NCI-H146 (cell line): ENCODE data around the gene MCM10.
"Not testable (repeated sequence)": the region's sequence is repeated elsewhere in the genome, so short reads cannot be mapped to it uniquely, and the experiment has no call there.

Experiments
- DNase-seq: peaks from one replicate; lab custom pipeline; 2025; lab: John Stamatoyannopoulos, UW

MCM10 gene

DNA sequence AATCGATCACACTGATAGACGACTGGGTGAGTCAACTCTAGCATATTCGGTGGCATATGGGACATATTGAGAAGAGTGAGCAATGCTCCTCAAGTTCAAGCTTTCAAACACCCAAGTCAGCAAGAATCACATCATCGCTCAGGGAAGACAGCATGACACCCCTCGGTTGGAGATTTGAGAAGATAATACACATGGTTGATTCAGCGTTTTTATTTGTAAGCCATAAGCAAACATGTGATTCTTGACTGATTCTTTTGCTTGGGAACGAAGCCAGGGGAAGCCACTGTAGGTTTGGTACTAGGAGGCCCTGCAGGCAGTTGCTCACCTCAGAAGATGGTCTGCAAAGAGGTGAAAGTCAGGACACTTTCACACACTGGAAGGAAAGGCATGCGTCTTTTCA is 60.2 kb downstream of the MCM10 start:
- no peak for DNase-seq

DNA sequence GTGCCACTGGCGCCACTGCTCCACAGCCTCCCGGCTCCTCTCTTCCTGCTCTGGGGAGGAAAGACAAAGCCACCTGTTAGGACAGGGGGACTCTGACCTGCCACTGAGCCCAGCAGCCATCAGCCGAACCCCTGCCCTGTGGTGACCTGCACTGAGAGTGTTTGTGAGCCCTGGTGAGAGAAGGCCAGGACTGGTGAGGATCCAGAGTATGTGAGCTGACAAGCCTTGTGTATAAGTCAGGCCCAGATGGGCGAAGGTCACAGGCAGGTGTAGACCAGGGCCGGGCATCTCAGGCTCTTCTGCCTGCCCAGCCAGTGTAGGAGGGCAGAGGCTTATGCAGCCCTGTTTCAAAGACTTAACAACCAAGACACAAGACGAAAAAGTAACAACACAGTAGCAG is 60.8 kb downstream of the MCM10 start:
- DNase-seq, result no peak

DNA sequence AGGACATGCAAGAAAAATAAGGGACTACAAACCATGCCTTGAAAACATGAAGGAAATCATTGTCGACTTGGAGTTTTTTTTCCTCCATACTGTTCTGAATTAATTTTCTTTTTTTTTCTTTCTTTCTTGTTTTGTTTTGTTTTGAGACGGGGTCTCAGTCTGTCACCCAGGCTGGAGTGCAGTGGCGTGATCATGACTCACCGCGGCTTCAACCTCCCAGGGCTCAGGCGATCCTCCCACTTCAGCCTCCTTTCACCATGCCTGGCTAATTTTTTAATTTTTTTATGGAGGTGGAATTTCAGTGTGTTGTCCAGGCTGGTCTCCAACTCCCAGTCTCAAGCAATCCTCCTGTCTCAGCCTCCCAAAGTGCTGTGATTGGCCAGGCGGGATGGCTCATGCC is 61.2 kb downstream of the MCM10 start:
- DNase-seq, result no peak

DNA sequence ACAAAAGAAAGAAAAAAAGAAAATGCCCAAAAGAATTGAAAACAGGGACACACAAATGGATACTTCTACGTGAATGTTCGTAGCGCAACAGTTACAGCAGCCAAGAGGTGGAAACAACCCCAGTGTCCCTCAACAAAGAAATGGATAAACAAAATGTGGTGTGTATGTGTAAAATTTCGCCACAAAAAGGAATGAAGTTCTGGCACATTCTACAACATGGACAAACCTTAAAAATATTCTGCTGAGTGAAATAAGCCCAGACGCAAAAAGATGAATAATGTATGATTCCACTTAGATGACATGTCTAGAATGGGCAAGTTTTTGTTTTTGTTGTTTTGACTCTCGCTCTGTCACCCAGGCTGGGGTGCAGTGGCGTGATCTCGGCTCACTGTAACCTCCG is 61.9 kb downstream of the MCM10 start:
- DNase-seq, result no peak

DNA sequence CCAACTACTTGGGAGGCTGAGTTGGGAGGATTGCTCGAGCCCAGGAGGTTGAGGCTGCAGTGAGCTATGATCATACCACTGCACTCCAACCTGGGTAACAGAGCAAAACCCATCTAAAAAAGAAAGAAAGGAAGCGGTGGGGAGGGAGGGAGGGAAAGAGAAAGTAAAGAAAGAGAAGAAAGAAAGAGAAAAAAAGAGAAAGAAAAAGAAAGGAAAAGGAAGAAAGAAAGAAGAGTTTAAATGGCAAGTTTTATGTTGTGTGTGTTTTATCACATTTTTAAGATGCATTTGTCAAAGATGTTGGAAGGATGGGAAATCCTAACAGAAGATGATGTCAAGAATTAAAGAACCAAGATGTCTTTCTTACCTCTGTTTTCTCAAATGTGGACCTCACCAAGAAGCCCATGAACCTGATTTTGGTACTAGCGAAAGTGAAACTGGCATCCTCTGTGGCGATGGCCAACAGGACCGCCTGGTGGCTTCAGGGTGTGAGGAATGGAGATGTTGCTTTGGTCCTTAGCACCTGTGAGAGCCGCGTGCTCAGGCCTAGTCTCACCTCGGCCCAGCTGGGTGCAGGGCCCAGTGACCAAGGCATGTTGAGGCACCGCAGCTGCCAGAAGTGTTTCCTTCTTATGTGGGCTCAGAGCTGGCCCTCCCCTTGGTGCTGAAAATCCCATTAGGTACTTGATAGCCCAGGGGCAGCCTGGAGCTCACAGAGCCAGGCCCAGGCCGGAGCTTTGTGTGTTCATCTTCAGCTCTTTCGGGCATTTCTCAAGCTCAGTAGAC is 63.0 kb downstream of the MCM10 start:
- no peak for DNase-seq

DNA sequence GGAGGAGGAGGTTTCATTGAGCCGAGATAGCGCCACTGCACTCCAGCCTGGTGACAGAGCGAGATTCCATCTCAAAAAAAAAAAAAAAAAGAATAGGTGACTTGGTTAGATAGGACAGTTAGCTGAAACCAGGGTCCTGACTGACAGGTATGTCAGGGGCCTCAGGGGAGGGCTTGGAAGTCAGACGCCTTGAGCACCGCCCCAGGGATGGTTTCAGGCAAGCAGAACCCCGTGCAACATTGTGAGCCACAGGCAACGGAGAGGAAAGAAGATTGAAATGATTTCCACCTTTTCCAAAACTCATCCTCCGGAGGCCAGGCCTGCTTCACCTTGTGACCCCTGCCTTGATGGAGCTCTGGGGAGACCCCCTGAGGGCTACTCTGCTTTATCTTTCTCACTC is 64.2 kb downstream of the MCM10 start:
- DNase-seq, result no peak

DNA sequence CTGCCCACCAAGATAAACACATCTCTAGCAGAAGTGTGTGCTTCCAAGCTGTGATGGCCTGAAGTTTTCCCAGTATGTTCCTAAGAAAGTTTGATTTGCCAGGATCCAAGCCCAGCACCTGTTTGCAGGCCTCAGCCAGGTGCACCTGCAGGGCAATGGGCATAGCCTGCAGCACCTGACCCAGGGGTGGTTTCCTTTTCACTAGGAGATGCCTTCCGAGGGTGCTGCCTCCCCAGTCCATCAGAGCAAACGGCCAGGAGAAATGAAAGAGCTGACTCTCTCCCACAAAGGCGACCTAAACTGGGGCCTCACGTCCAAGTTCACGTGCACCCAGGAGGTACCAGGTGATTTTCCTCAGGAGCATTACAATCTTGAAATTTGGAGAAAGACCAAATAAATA is 65.7 kb downstream of the MCM10 start:
- DNase-seq, result no peak

DNA sequence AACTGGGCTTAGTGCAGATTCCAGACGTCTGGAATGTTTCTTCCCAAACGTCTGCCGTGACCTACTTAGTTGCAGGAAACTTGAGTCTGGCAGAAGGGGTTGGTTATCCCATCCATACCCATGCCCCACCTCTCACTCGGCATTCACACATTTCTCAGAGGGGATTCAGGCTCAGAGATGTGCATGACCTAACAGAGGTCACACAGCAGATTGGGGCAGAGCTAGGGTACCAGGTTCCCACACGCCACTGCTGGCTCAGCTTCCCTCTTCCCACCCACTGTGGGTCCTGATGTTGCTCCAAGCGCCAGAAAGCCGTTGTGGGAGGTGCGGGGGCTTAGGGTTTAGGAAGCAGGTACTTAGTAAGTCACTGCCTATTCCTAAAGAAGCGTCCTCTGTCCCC is 69.8 kb downstream of the MCM10 start:
- no peak for DNase-seq

DNA sequence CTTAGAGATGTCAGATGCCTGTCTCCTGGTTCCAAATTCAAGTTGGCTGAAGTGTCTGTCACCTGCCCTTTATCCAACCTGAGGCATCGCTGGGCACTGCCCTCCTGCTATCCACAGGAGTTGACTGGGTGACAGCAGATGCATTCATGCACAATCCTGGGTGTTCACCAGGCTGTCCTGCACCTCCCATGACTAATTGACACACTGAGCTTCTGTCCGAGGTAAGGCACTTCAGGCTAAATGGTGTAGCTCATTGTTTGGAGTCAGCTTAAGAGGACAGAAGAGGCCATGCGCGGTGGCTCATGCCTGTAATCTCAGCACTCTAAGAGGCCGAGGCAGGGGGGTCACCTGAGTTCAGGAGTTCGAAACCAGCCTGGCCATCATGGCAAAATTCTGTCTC is 70.5 kb downstream of the MCM10 start:
- DNase-seq, result no peak

DNA sequence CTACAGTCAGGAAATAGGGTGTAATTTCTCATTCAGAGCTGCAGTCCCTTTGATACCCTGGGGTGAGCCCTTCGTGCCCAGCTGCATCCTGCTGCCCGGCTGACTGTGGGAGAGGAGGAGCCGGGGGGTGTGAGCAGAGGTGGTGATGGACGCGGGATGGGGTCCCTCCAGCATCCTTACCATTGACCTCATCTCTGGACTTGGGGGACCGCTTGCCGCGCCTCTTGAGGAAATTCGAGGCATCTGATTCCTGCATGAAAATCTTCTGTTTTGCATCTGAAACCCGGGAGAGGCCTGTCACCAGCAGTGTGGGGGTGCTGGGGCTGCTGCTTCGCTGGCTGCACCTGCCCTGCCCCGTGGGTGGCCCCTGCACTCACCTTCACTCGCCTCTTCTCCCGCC is 72.0 kb downstream of the MCM10 start:
- peak; percentile 39 for DNase-seq

DNA sequence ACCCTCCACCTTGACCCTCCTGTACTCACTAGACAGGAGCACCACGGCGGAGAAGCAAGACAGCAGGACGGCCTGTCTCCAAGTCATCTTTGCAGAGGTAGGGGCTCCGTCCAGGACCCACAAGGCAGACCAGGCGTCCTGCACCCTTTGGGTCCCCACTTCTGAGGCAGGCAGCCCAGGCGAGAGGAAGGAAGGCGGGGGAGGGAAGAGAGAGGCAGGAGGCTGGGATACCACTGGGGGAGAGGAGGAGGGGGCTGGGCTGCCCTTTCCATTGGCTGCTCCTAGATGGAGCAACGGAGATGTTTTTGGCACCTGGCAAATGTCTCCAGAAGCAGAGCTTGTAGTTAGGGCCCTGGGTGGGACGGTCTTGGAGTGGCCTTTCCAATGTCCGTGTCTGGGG is 72.8 kb downstream of the MCM10 start, which contains the start of gene UCMA:
Gene UCMA, minus strand, starts transcription at position 203 of the 400 bp plus-strand sequence. Its CDS starts 116 bp downstream, at position 87.
- DNase-seq, result no peak

DNA sequence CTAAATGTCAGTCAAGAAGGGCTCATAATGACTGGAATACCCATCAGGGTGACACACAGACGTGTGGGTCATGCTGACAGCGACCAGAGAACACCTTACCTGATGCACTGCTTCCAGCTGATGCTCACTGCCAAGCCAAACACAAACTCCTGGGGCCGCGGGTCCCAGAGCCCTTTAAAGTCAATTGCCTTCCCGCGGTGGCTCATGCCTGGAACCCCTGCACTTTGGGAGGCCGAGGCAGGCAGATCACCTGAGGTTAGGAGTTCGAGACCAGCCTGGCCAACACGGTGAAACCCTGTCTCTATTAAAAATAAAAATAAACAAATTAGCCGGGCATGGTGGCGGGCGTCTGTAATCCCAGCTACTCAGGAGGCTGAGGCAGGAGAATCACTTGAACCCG is 73.4 kb downstream of the MCM10 start:
- DNase-seq, result not testable (repeated sequence)

DNA sequence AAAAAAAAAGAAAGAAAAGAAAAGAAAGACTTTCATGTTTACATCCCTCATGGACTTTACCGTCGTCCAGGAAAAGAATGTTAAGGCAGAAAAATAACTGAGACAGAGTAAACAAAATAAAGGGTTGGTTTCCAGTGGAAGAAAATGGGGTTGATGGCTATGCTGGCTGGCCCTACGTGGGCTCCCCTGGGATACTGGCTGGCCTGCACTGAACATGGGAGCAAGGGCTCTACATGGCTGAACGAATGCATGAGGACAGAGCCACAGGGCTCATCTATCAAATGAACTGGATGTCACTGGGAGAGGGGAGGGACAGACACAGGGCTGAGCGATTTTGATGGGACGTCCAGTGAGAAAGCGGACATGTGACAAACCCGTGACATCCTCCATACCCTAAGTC is 75.3 kb downstream of the MCM10 start:
- no peak for DNase-seq

DNA sequence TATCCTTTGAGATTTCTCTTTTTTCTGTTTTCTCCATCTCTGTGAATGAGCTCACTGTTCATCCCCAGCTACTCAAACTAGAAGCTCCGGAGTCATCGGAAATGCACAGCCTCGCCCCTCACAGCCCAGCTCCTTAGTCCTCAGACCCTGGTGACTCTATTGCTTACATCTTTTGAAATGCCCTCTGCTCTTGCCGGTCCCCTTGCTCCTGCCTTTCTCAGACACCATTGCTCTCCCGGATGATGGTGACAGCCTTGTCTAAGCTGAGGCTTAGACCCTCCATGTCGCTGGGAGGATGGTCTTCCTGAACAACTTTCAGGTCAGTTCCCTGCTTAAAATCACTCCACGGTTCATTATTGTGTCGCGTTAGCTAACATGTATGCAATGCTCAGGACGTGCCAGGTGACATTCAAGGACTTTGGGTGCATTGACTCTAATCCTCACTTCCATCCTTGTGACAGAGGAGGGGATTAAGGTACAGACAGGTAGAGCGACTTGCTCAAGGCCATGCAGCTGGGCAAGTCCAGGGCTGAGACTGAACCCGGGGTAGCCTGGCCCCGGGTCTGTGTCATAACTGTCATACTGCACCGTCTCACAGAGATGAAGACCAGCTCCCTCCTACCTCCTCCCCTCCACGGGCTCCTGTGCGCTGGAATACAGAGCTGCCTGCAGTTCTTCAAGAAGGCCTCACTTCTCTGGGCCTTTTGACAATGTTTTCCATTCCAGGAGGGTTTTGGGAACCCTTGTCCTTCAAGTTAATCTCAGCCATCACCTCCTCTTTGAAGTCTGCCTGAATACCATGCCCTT is 77.1 kb downstream of the MCM10 start:
- DNase-seq, result no peak

DNA sequence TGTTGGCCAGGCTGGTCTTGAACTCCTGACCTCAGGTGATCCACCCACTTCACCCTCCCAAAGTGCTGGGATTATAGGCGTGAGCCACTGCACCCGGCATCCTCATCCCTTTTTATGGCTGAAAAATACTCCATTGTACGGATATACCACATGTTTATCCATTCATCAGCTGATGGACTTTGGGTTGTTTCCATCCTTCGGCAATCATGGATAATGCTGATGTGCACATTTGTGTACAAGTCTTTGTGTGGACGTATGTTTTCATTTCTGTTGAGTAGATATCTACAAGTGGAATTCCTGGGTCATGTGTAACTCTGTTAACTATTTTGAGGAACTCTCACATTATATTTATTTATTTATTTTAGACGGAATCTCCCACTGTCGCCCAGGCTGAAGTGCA is 78.6 kb downstream of the MCM10 start:
- no peak for DNase-seq

DNA sequence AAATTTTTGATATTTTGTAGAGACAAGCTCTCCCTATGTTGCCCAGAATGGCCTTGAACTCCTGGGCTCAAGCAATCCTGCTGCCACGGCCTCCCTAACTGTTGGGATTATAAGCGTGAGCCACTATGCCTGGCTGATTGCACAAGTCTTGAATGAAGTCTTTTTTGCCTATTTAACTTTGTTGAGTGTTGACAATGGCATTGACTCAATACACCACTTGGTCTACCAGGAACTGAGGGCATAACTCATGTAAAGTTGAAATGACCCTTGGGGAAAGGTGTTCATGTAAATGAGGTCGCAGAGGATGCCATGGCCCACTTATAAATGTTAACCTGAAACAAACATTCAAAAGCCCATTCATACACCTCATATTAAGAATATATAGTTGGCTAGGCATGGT is 80.3 kb downstream of the MCM10 start:
- DNase-seq, result no peak

DNA sequence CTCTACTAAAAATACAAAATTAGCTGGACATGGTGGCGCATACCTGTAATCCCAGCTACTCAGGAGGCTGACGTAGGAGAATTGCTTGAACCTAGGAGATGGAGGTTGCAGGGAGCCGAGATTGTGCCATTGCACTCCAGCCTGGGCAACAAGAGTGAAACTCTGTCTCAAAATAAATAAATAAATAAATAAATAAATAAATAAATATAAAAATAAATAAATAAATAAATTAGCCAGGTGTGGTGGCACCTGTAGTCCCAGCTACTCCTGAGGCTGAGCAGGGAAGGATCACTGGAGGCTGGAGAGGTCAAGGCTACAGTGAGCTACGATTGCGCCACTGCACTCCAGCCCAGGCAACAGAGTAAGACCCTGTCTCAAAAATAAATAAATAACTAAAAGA is 80.9 kb downstream of the MCM10 start:
- DNase-seq, result not testable (repeated sequence)

DNA sequence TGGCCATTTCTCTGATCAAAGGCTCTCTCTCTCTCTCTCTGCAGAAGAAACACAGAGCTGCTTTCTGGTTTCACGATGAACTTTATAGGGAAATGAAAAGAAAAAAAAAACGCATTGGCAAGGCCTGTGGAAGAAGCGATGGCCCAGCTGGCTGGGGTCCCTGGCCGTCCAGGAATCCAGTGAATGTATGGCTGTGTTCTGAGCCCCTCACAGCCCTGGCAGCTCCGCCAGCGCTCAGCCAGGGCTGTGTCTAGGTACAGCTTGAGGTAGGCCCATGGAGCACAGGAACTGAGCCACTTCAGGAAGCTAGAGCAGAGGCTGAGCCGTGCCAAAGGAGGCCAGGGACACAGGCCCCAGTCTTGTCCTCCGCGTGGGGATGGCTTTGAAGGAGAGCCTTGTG is 85.9 kb downstream of the MCM10 start:
- DNase-seq, result no peak

DNA sequence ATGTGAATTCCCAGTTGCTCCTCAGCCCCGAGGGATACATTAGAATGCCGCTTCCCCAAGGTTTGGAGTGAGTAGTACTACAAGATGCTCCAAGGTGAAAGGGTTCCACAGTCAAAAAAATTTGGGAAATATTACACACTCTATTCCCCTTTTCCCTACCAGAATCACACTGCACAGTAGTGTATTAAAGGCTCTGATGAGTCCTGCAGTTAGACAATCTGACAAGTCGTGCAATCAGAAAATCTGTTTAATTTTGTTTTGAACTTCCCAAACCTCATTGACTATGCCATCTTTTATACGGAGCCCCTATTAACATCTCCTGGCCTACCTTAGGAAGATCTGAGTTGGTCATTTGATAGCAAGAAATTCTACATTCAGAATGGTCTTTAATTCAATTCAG is 86.4 kb downstream of the MCM10 start:
- no peak for DNase-seq

DNA sequence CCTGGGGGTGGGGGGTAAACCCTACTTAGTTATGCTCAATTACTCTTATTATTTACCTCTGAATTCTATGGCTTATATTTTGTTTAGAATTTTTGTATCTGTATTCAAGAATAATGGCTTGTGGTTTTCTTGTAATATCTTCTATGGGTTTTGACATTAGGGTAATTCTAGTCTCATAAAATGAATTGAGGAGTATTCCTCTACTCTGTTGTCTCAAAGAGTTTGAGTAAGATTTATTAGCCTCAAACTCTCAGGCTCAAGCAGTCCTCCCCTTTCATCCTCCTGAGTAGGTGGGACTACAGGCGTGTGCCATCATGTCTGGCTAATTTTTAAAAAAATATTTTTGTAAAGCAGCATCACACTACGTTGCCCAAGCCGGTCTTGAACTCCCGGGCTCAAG is 92.4 kb downstream of the MCM10 start:
- DNase-seq, result no peak

DNA sequence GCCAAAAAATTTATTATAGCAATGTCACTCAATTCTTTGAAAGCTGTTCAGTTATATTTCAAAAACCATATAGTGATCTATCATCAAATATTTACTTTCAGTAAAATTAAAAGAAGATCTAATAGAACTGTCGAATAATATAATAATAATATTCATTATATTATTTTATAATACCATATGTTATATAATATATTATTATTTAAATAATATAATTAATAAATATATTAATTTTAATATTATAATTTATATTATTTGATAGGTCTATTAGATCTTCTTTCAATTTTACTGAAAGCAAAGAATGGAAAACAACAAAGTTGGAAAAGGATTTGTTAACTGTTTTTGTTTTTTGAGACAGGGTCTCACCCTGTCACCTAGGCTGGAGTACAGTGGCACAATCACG is 95.3 kb downstream of the MCM10 start:
- DNase-seq, result no peak

DNA sequence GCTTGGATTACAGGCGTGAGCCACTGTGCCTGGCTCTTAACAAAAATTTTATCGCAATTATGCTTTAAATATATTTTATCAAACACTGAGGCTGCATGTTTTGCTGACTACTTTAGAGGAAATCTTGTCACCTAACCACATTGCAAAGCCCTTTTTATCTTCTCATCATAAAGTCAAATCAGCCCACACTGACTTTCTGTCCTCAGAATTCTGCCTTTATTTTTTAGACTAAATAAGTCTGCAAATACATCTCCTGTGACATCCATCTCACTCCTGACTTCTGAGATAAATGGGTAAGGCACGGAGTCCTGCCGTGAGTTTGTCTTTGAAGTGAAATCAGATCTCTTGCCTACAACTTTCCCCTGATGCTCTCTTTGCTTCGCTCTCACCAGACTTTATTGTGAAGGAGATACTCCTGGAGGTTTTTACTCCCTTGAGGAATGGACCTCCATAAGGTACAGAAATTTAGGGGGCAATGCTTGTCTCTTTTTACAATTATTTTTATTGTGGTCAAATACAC is 96.3 kb downstream of the MCM10 start:
- no peak for DNase-seq
